Measurements from ENCODE around the gene FOXN3.

DNA sequence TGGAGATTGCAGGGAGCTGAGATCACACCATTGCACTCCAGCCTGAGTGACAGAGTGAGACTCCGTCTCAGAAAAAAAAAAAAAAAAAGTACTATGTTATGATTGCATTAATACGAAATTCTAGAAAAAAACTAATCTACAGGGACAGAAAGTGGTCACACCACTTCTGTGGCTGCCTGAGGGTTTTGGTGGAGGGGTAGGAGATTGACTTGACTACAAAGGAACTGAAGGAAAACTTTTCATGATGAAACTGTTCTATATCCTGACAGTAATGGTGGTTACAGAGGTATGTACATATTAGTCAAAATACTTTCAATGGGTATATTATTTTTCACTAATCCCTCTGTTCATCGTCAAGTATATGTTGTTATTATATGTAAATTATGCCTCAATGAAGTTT lies 42.1 kb downstream of the FOXN3 start:
- TF ChIP-seq, protein P1, sequence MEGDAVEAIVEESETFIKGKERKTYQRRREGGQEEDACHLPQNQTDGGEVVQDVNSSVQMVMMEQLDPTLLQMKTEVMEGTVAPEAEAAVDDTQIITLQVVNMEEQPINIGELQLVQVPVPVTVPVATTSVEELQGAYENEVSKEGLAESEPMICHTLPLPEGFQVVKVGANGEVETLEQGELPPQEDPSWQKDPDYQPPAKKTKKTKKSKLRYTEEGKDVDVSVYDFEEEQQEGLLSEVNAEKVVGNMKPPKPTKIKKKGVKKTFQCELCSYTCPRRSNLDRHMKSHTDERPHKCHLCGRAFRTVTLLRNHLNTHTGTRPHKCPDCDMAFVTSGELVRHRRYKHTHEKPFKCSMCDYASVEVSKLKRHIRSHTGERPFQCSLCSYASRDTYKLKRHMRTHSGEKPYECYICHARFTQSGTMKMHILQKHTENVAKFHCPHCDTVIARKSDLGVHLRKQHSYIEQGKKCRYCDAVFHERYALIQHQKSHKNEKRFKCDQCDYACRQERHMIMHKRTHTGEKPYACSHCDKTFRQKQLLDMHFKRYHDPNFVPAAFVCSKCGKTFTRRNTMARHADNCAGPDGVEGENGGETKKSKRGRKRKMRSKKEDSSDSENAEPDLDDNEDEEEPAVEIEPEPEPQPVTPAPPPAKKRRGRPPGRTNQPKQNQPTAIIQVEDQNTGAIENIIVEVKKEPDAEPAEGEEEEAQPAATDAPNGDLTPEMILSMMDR (IDR thresholded peaks at IDR 0.05; ENCODE audit: low read depth, low read length): no peak
- TF ChIP-seq EZH2phosphoT487 (IDR thresholded peaks at IDR 0.05; ENCODE audit: low read depth): no peak

Measured in OCI-LY3 (cell line).